Measurements from ENCODE around the gene RNF187. TPM values are rescaled to one million over a fixed set of nuclear protein-coding genes. Genes with fewer than 3 reads are reported as not detected.
A peak's percentile ranks its signal among the peaks of the same experiment; 100 is the strongest.

RNF187 gene
- total and polyA plus RNA-seq, 2 of the 4 experiments (the other 2 are of a cell fraction): 14.0 to 55.4 TPM

DNA sequence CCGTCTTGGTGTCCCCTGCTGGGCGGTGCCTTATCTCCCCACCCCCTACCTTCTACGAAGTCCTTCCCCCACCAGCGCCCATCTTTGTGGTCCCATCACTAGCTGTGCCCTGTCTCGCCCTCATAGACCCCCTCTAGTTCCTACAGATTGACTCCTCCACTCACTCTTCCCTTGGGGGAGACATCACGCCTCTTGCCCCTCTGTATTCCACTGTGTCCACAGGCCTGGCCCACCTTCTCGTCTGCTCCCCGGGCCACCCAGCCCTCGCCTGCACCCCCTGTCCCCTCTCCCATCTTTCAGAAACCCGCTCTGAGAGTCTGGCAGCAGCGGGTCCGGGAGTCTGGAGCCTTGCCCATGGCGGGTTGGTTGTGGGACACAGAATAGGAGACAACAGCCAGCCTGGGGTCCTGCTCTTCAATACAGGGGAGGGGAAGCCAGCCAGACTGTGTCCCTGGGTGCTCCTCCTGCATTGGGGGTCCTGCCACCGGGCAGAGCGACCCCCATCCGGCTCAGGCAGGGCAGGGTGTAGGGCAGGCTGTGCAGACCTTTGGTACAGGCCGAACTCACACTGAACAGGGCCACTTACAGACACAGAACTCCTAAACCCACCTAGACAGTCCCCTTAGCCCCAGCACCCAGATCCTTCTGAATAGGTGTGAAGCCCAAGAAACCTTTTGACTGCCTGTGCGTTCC lies 1.1 kb downstream of the RNF187 start:
- Histone ChIP-seq H3K56ac (ENCODE audit: extremely low read depth, insufficient read depth, low read length) (0 out of 2 replicates have a peak overlapping the region, but pooled peaks have one; percentile 14), H2AK9ac (replicated peaks; ENCODE audit: low read depth, low read length, poor library complexity) (peak overlapping the region; percentile 93), H2BK120ac (ENCODE audit: low read depth, low read length) (no peak overlapping the region), H3K18ac (ENCODE audit: low read depth, low read length) (peak overlapping the region; percentile 11; the same call in 1 of the 2 replicates), H3K79me1 (ENCODE audit: low read depth in 1 of 2, low read length in 2 of 2) (peaks cover 28 to 49% of the 10 kb centered on the region in 2 experiments), H3K9me1 (ENCODE audit: insufficient read depth, low read length) (peaks cover 20% of the 10 kb centered on the region), H3K27me3 (ENCODE audit: control insufficient read depth, insufficient read depth, low read length) (no peaks in the 10 kb centered on the region), H3K14ac (replicated peaks; ENCODE audit: low read depth, low read length) (peak overlapping the region; percentile 81), H4K8ac (ENCODE audit: low read depth in 2 of 2, low read length in 2 of 2) (peak overlapping the region; percentile 47 to 82), H3K36me3 (ENCODE audit: control insufficient read depth, insufficient read depth, low read length) (peaks cover 31% of the 10 kb centered on the region), H4K91ac (ENCODE audit: insufficient read depth, low read depth, low read length) (peak overlapping the region; percentile 84), H3K27ac (ENCODE audit: insufficient read depth, low read length) (peak overlapping the region; percentile 76), H3K4me2 (ENCODE audit: low read depth, low read length) (peak overlapping the region; percentile 97), H2BK20ac (ENCODE audit: low read depth, low read length) (no peak overlapping the region), H3K23ac (ENCODE audit: low read depth, low read length) (peak overlapping the region; percentile 68), H3K9me3 (ENCODE audit: control insufficient read depth, insufficient read depth, low read length) (no peaks in the 10 kb centered on the region), H2AK5ac (ENCODE audit: low read depth, low read length) (peak overlapping the region; percentile 53), H4K5ac (ENCODE audit: low read depth, low read length) (peak overlapping the region; percentile 46; the same call in 1 of the 2 replicates), H3K9ac (ENCODE audit: low read depth, low read length) (peak overlapping the region; percentile 85), H2AFZ (replicated peaks; ENCODE audit: low read length, poor library complexity) (peak overlapping the region; percentile 100), H2BK15ac (ENCODE audit: low read depth, low read length) (no peak overlapping the region), H2BK5ac (ENCODE audit: low read depth, low read length, poor library complexity, severe bottlenecking) (peak overlapping the region; percentile 53), H3K4me3 (ENCODE audit: insufficient read depth, low read depth, low read length) (peak overlapping the region; percentile 70), H3K4me1 (ENCODE audit: control insufficient read depth, insufficient read depth, low read length) (peaks cover 18% of the 10 kb centered on the region), H4K20me1 (ENCODE audit: insufficient read depth, low read length) (peaks cover 5% of the 10 kb centered on the region), H3K4ac (ENCODE audit: low read depth, low read length) (peak overlapping the region; percentile 81)
- CTCF ChIA-PET: no interaction called here
- intact Hi-C loops (cut with micrococcal nuclease): no loop called here
- dilution Hi-C loops (cut with HindIII; ENCODE audit: low sequenced_read_pairs, unreplicated experiment): no loop called here
- in situ Hi-C loops (cut with MboI; ENCODE audit: low sequenced_read_pairs): no loop called here
- no TSS peak for BruUV-seq (replicated peaks)
- TF ChIP-seq, protein P1, sequence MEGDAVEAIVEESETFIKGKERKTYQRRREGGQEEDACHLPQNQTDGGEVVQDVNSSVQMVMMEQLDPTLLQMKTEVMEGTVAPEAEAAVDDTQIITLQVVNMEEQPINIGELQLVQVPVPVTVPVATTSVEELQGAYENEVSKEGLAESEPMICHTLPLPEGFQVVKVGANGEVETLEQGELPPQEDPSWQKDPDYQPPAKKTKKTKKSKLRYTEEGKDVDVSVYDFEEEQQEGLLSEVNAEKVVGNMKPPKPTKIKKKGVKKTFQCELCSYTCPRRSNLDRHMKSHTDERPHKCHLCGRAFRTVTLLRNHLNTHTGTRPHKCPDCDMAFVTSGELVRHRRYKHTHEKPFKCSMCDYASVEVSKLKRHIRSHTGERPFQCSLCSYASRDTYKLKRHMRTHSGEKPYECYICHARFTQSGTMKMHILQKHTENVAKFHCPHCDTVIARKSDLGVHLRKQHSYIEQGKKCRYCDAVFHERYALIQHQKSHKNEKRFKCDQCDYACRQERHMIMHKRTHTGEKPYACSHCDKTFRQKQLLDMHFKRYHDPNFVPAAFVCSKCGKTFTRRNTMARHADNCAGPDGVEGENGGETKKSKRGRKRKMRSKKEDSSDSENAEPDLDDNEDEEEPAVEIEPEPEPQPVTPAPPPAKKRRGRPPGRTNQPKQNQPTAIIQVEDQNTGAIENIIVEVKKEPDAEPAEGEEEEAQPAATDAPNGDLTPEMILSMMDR (conservative IDR thresholded peaks at IDR 0.05; ENCODE audit: low read depth, low read length): no peak
- no peak for TF ChIP-seq CHD1 (IDR thresholded peaks at IDR 0.05; ENCODE audit: low read depth, low read length)
- no peak for TF ChIP-seq NFE2L2 (IDR thresholded peaks at IDR 0.05; ENCODE audit: low read depth, low read length)
- TF ChIP-seq, protein P2, sequence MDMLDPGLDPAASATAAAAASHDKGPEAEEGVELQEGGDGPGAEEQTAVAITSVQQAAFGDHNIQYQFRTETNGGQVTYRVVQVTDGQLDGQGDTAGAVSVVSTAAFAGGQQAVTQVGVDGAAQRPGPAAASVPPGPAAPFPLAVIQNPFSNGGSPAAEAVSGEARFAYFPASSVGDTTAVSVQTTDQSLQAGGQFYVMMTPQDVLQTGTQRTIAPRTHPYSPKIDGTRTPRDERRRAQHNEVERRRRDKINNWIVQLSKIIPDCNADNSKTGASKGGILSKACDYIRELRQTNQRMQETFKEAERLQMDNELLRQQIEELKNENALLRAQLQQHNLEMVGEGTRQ (IDR thresholded peaks at IDR 0.05; ENCODE audit: low read depth, low read length): no peak
- TF ChIP-seq BHLHE40 (IDR thresholded peaks at IDR 0.05; ENCODE audit: low read depth, low read length): no peak
- no peak for TF ChIP-seq MAZ (IDR thresholded peaks at IDR 0.05; ENCODE audit: borderline replicate concordance, low read depth, low read length)
- no peak for TF ChIP-seq POLR2A (IDR thresholded peaks at IDR 0.05; ENCODE audit: low read depth, low read length)
- TF ChIP-seq RCOR1 (IDR thresholded peaks at IDR 0.05; ENCODE audit: insufficient replicate concordance, low read length): no peak
- TF ChIP-seq RFX5 (IDR thresholded peaks at IDR 0.05; ENCODE audit: low read depth, low read length): no peak
- TF ChIP-seq MXI1 (IDR thresholded peaks at IDR 0.05; ENCODE audit: borderline replicate concordance, low read depth, low read length): no peak
- POLR2A ChIA-PET (ENCODE audit: unreplicated experiment): interaction anchor here (0.6 kb wide), 1 partner anchor 323 kb away, joined by 22 read pairs; no protein-coding TSS in a partner anchor
- 3% methylated on average over 5 of the region's 18 CpGs; no CpG with 5 or more reads in 1 of the 2 experiments for WGBS, 2 experiments (ENCODE audit: extremely low coverage in 2 of 2, insufficient read length in 1 of 2)
- no peak for DNase-seq
- no peak for ATAC-seq (ENCODE audit: low read depth)
